Fibroblast of skin of left biceps (primary cell): Measurements from ENCODE around the gene LRRIQ4.
A peak's percentile ranks its signal among the peaks of the same experiment; 100 is the strongest.

Source experiments
- DNase-seq, 2 experiments: peaks; one replicate each; pipeline ENCODE4 v3.0.0-alpha.2; 2013; ENCODE audit warnings: low read depth in 2 of 2

The LRRIQ4 gene

GRCh38 chr3:169855514-169855913, 42.8 kb downstream of the LRRIQ4 start:
- DNase-seq = no peak

- no peak for DNase-seq
These were observed 45.1 kb downstream of the LRRIQ4 start for GRCh38 chr3:169857811-169858210.

- DNase-seq = no peak
These were observed 49.2 kb downstream of the LRRIQ4 start for GRCh38 chr3:169861871-169862270.

GRCh38 chr3:169863458-169863899, 50.8 kb downstream of the LRRIQ4 start:
- DNase-seq = peak; percentile 6 to 15

GRCh38 chr3:169864270-169864669, 51.6 kb downstream of the LRRIQ4 start:
- no peak for DNase-seq

- no peak for DNase-seq
These were observed 52.6 kb downstream of the LRRIQ4 start for GRCh38 chr3:169865176-169865767.

- DNase-seq = no peak
These were observed 55.0 kb downstream of the LRRIQ4 start for GRCh38 chr3:169867584-169868210.

- DNase-seq = no peak
These were observed 55.7 kb downstream of the LRRIQ4 start for GRCh38 chr3:169868369-169868768.

GRCh38 chr3:169869484-169870220, 57.0 kb downstream of the LRRIQ4 start, which contains the start of gene LRRC31:
Gene LRRC31, minus strand, starts transcription at chr3:169869935. Its CDS starts 128 bp downstream, at chr3:169869807.
- DNase-seq = no peak

GRCh38 chr3:169871129-169871886, 58.6 kb downstream of the LRRIQ4 start:
- DNase-seq = no peak

GRCh38 chr3:169879013-169879557, 66.4 kb downstream of the LRRIQ4 start:
- no peak for DNase-seq

GRCh38 chr3:169879845-169880575, 67.3 kb downstream of the LRRIQ4 start:
- no peak for DNase-seq

- DNase-seq = no peak
These were observed 68.0 kb downstream of the LRRIQ4 start for GRCh38 chr3:169880576-169881250.

GRCh38 chr3:169886671-169887070, 74.0 kb downstream of the LRRIQ4 start:
- no peak for DNase-seq
